HepG2 (cell line): ENCODE measurements around the gene PLSCR4. TPM values are rescaled to one million over a fixed set of nuclear protein-coding genes. Genes with fewer than 3 reads are reported as not detected.

Experiments used
- GLMP ChIP-seq: sonication (generic); formaldehyde crosslinking; IDR thresholded peaks from 2 replicates; pipeline ENCODE4 v1.9.0; 2021; ENCODE audit warnings: missing genetic modification reagents, mild to moderate bottlenecking, borderline replicate concordance
- KAT8 ChIP-seq: IDR thresholded peaks from 2 replicates; pipeline ENCODE4 v1.6.1; 2016; ENCODE audit warnings: missing genetic modification reagents, missing compliant biosample characterization
- KLF16 ChIP-seq, 2 experiments: sonication (generic) in 1 of 2; formaldehyde crosslinking in 1 of 2; IDR thresholded peaks; 2 replicates each; pipeline versions ENCODE4 v1.6.1 to v1.8.0; 2016 to 2023; ENCODE audit warnings: missing genetic modification reagents in 2 of 2, missing compliant biosample characterization in 1 of 2
- LCORL ChIP-seq, 2 experiments: fragments of 450-650 bp in 1 of 2; sonication (generic) in 1 of 2; formaldehyde crosslinking in 1 of 2; IDR thresholded peaks; 2 replicates each; pipeline versions ENCODE4 v1.5.0 to v1.6.1; 2017 to 2020; ENCODE audit warnings: antibody characterized with exemption in 1 of 2, missing genetic modification reagents in 1 of 2
- POGZ ChIP-seq: sonication (generic); formaldehyde crosslinking; IDR thresholded peaks from 2 replicates; pipeline ENCODE4 v1.4.0; 2020; ENCODE audit warnings: mild to moderate bottlenecking, missing genetic modification reagents
- SPEN ChIP-seq: sonication (generic); formaldehyde crosslinking; IDR thresholded peaks from 2 replicates; pipeline ENCODE4 v1.5.1; 2020; ENCODE audit warnings: low read depth, mild to moderate bottlenecking, missing genetic modification reagents
- U2AF1 ChIP-seq: fragments of 200-400 bp; formaldehyde crosslinking; optimal IDR thresholded peaks from 2 replicates; pipeline ENCODE3; 2017; ENCODE audit warnings: mild to moderate bottlenecking, low read depth, low read length
- WIZ ChIP-seq: sonication (generic); formaldehyde crosslinking; IDR thresholded peaks from 2 replicates; pipeline ENCODE4 v1.5.1; 2020; ENCODE audit warnings: mild to moderate bottlenecking, missing genetic modification reagents
- ZBTB1 ChIP-seq: sonication (generic); formaldehyde crosslinking; IDR thresholded peaks from 2 replicates; pipeline ENCODE4 v1.4.0; 2020; ENCODE audit warnings: missing genetic modification reagents, borderline replicate concordance
- ZNF292 ChIP-seq: sonication (generic); formaldehyde crosslinking; IDR thresholded peaks from 2 replicates; pipeline ENCODE4 v1.8.1; 2022; ENCODE audit warnings: mild to moderate bottlenecking, low read depth, missing genetic modification reagents, borderline replicate concordance
- ZNF318 ChIP-seq: sonication (generic); formaldehyde crosslinking; IDR thresholded peaks from 2 replicates; pipeline ENCODE4 v1.4.0; 2020; ENCODE audit warnings: mild to moderate bottlenecking, missing genetic modification reagents
- ZNF337 ChIP-seq: sonication (generic); formaldehyde crosslinking; IDR thresholded peaks from 2 replicates; pipeline ENCODE4 v1.5.1; 2020; ENCODE audit warnings: missing genetic modification reagents, low read depth, mild to moderate bottlenecking, borderline replicate concordance
- ZNF564 ChIP-seq: sonication (generic); formaldehyde crosslinking; IDR thresholded peaks from 2 replicates; pipeline ENCODE4 v1.8.1; 2023; ENCODE audit warnings: mild to moderate bottlenecking, missing genetic modification reagents
- polyA plus RNA-seq, 8 experiments: library from polyadenylated mRNA; depleted of rRNA in 3 of 8; stranded (reverse) in 7 of 8; unstranded in 1 of 8; fragments of >200 nt; fragmentation: Illumina TruSeq in 4 of 8; extraction: Trizol in 4 of 8; gene quantifications; 2 replicates each; pipeline versions ENCODE4 v1.2.1 to v1.2.3, GENCODE V29; 2011 to 2016; ENCODE audit warnings: low read depth in 4 of 8, missing spikeins in 1 of 8, mixed read lengths in 1 of 8; ENCODE audit not compliant: insufficient read depth in 1 of 8
- total RNA-seq, 5 experiments: library from RNA; depleted of rRNA; stranded (reverse); fragments of >200 nt; fragmentation: Illumina TruSeq; extraction: Trizol; gene quantifications; 2 replicates each; pipeline ENCODE4 v1.2.3, GENCODE V29; 2016; ENCODE audit warnings: low read depth in 1 of 5
- TF ChIP-seq, protein P1 (sequence below): sonication (generic); formaldehyde crosslinking; IDR thresholded peaks from 2 replicates; pipeline ENCODE4 v1.5.1; 2020; ENCODE audit warnings: mild to moderate bottlenecking, missing genetic modification reagents, moderate library complexity

Gene PLSCR4
- total and polyA plus RNA-seq, 2 of the 13 experiments (the other 11 are each of a cell fraction or from before 2014, with no cell fraction given) = 1.5 to 59.0 TPM

- TF ChIP-seq ZNF318 (CRISPR knock-in tag) (no peak), KLF16 (CRISPR knock-in tag; IDR thresholded peaks at IDR 0.05) (peak in 1 of 2 experiments; percentile 84; a peak in 1 of 4 replicates), LCORL (IDR thresholded peaks at IDR 0.05) (0 out of 2 replicates have a peak, but pooled peaks have one; percentile 27), LCORL (CRISPR knock-in tag; IDR thresholded peaks at IDR 0.05) (peak; percentile 72), U2AF1 (no peak), KAT8 (CRISPR knock-in tag) (peak; percentile 76), ZNF292 (peak; percentile 68; the same call in 1 of the 2 replicates), SPEN (CRISPR knock-in tag) (peak; percentile 47; the same call in 1 of the 2 replicates), WIZ (no peak), GLMP (CRISPR knock-in tag) (no peak), POGZ (CRISPR knock-in tag) (peak; percentile 84), ZNF564 (no peak), ZNF337 (CRISPR knock-in tag) (no peak), ZBTB1 (CRISPR knock-in tag) (no peak)
- TF ChIP-seq, protein P1, sequence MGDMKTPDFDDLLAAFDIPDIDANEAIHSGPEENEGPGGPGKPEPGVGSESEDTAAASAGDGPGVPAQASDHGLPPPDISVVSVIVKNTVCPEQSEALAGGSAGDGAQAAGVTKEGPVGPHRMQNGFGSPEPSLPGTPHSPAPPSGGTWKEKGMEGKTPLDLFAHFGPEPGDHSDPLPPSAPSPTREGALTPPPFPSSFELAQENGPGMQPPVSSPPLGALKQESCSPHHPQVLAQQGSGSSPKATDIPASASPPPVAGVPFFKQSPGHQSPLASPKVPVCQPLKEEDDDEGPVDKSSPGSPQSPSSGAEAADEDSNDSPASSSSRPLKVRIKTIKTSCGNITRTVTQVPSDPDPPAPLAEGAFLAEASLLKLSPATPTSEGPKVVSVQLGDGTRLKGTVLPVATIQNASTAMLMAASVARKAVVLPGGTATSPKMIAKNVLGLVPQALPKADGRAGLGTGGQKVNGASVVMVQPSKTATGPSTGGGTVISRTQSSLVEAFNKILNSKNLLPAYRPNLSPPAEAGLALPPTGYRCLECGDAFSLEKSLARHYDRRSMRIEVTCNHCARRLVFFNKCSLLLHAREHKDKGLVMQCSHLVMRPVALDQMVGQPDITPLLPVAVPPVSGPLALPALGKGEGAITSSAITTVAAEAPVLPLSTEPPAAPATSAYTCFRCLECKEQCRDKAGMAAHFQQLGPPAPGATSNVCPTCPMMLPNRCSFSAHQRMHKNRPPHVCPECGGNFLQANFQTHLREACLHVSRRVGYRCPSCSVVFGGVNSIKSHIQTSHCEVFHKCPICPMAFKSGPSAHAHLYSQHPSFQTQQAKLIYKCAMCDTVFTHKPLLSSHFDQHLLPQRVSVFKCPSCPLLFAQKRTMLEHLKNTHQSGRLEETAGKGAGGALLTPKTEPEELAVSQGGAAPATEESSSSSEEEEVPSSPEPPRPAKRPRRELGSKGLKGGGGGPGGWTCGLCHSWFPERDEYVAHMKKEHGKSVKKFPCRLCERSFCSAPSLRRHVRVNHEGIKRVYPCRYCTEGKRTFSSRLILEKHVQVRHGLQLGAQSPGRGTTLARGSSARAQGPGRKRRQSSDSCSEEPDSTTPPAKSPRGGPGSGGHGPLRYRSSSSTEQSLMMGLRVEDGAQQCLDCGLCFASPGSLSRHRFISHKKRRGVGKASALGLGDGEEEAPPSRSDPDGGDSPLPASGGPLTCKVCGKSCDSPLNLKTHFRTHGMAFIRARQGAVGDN (CRISPR knock-in tag) = no peak; the same call in 1 of the 2 replicates
These were observed 28.5 kb downstream of the PLSCR4 start (continued) for GRCh38 chr3:146222204-146223046.
